ENCODE results near the gene NTSR1. TPM values are rescaled to one million over a fixed set of nuclear protein-coding genes. Genes with fewer than 3 reads are reported as not detected.

The NTSR1 gene
- total RNA-seq, 1 experiment from 2014 or later, result 0.16 TPM

DNA sequence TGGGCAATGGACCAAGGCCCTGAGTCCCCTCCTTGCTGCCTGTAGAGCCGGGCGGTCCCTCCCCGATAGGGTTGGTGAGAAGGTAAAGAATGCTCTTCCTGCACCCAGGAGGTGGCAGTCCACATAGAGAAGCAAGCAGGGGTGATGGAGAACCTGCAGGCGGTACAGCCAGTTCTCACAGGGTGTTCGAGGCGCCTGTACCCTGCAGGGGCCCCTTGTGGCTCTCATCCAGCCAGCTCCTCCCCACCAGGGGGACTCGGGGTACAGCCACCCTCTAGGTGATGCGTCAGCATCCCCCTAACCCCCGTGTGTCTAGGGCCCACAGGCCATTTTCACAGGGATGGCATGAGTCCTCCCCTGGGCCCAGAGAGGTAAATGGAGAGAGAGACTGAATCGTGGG, 103.1 kb downstream of the NTSR1 start:
- Histone ChIP-seq H3K9me3 (no peaks in the 10 kb centered on the region), H3K4me1 (peaks cover 20% of the 10 kb centered on the region), H3K4me3 (ENCODE audit: low read depth, low read length) (no peak overlapping the region), H3K27me3 (replicated peaks; ENCODE audit: control insufficient read depth, insufficient read depth, low read length) (no peaks in the 10 kb centered on the region), H3K36me3 (ENCODE audit: control insufficient read depth, insufficient read depth, low read length) (peaks cover 30% of the 10 kb centered on the region)
- Mint-ChIP-seq H3K4me1 (ENCODE audit: low read depth, unreplicated experiment) (peaks cover 11% of the 10 kb centered on the region), H3K36me3 (ENCODE audit: insufficient read depth, unreplicated experiment) (peaks cover 60% of the 10 kb centered on the region), H3K27me3 (ENCODE audit: insufficient read depth, unreplicated experiment) (no peaks in the 10 kb centered on the region), H3K27ac (ENCODE audit: unreplicated experiment) (peak overlapping the region; percentile 7), H3K9me3 (ENCODE audit: unreplicated experiment) (no peaks in the 10 kb centered on the region), H3K4me3 (ENCODE audit: unreplicated experiment) (no peak overlapping the region)
- no peak for DNase-seq
- TF ChIP-seq, protein P1, sequence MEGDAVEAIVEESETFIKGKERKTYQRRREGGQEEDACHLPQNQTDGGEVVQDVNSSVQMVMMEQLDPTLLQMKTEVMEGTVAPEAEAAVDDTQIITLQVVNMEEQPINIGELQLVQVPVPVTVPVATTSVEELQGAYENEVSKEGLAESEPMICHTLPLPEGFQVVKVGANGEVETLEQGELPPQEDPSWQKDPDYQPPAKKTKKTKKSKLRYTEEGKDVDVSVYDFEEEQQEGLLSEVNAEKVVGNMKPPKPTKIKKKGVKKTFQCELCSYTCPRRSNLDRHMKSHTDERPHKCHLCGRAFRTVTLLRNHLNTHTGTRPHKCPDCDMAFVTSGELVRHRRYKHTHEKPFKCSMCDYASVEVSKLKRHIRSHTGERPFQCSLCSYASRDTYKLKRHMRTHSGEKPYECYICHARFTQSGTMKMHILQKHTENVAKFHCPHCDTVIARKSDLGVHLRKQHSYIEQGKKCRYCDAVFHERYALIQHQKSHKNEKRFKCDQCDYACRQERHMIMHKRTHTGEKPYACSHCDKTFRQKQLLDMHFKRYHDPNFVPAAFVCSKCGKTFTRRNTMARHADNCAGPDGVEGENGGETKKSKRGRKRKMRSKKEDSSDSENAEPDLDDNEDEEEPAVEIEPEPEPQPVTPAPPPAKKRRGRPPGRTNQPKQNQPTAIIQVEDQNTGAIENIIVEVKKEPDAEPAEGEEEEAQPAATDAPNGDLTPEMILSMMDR (IDR thresholded peaks at IDR 0.05; ENCODE audit: insufficient read depth in 1 of 2, low read depth in 1 of 2, low read length in 1 of 2, severe bottlenecking in 1 of 2, unreplicated experiment in 1 of 2), result no peak
- ChIA-PET CTCF (interaction anchor here (0.6 kb wide), 1 partner anchor 18 kb away, joined by 3 read pairs; no protein-coding TSS in a partner anchor), POLR2A (no interaction called here)
- intact Hi-C loops (cut with micrococcal nuclease; ENCODE audit: unreplicated experiment), result no loop called here
- BruUV-seq (replicated peaks), result no TSS peak

Other genes starting within 250 kb of the NTSR1 start
- 0.12 and 0.25 TPM in 2 replicates for gene GATA5, start 232.8 kb upstream of the NTSR1 start, total RNA-seq (2022)
- gene SLCO4A1, start 66.3 kb upstream of the NTSR1 start, total RNA-seq (2022), result 18.7 and 23.6 TPM in 2 replicates
- 40.3 and 43.4 TPM in 2 replicates for gene MRGBP, start 87.6 kb downstream of the NTSR1 start, total RNA-seq (2022)
- gene OGFR, start 96.0 kb downstream of the NTSR1 start, total RNA-seq (2022), result 78.2 and 84.7 TPM in 2 replicates
- 6.4 and 7.9 TPM in 2 replicates for gene COL9A3, start 108.2 kb downstream of the NTSR1 start, total RNA-seq (2022)
- 14.6 and 15.1 TPM in 2 replicates for gene TCFL5, start 153.0 kb downstream of the NTSR1 start, total RNA-seq (2022)
- gene DIDO1, start 217.7 kb downstream of the NTSR1 start, total RNA-seq (2022), result 120 and 122 TPM in 2 replicates
- gene GID8, start 229.3 kb downstream of the NTSR1 start, total RNA-seq (2022), result 129 and 133 TPM in 2 replicates
- gene SLC17A9, start 243.9 kb downstream of the NTSR1 start, total RNA-seq (2022), result 64.7 and 77.4 TPM in 2 replicates